Thyroid gland (tissue), 4 donors: ENCODE measurements around the gene STEAP4.

Experiments used
- POLR2A ChIP-seq, 2 donors: fragments of 450-650 bp; IDR thresholded peaks; one replicate each; pipeline ENCODE4 v1.6.1; 2017; ENCODE audit warnings: antibody characterized with exemption in 2 of 2, mild to moderate bottlenecking in 2 of 2, moderate library complexity in 1 of 2
- TF ChIP-seq, protein P1 (sequence below), 6 experiments: fragments of 200-600 bp in 3 of 6; fragments of 450-650 bp in 3 of 6; sonication (generic) in 3 of 6; IDR thresholded peaks; one replicate each; pipeline ENCODE4 v1.5.1; 2016 to 2019; ENCODE audit warnings: antibody characterized with exemption in 6 of 6, mild to moderate bottlenecking in 2 of 6, inconsistent platforms in 1 of 6, moderate library complexity in 1 of 6

DNA sequence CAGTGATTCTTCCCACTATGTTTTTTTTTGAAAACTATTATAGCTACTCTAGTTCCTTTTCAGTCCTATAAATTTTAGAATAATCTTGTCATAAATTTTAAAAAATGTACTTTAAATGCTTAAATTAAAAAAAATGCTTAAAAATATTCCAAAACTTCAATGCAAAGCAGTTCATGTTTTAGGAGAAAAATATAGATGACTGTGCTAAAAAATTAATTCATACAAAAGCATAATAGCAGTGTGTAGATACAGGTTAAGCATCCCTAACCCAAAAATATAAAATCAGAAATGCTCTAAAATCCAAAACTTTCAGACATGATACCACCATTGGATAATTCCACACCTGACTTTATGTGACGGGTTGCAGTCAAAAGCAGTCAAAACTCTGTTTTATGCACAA, 12.8 kb downstream of the STEAP4 start:
- TF ChIP-seq, protein P1, sequence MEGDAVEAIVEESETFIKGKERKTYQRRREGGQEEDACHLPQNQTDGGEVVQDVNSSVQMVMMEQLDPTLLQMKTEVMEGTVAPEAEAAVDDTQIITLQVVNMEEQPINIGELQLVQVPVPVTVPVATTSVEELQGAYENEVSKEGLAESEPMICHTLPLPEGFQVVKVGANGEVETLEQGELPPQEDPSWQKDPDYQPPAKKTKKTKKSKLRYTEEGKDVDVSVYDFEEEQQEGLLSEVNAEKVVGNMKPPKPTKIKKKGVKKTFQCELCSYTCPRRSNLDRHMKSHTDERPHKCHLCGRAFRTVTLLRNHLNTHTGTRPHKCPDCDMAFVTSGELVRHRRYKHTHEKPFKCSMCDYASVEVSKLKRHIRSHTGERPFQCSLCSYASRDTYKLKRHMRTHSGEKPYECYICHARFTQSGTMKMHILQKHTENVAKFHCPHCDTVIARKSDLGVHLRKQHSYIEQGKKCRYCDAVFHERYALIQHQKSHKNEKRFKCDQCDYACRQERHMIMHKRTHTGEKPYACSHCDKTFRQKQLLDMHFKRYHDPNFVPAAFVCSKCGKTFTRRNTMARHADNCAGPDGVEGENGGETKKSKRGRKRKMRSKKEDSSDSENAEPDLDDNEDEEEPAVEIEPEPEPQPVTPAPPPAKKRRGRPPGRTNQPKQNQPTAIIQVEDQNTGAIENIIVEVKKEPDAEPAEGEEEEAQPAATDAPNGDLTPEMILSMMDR (IDR thresholded peaks at IDR 0.05) = no peak
- TF ChIP-seq POLR2A (IDR thresholded peaks at IDR 0.05) = no peak
